ENCODE results near the gene CDC73.

The CDC73 gene

DNA sequence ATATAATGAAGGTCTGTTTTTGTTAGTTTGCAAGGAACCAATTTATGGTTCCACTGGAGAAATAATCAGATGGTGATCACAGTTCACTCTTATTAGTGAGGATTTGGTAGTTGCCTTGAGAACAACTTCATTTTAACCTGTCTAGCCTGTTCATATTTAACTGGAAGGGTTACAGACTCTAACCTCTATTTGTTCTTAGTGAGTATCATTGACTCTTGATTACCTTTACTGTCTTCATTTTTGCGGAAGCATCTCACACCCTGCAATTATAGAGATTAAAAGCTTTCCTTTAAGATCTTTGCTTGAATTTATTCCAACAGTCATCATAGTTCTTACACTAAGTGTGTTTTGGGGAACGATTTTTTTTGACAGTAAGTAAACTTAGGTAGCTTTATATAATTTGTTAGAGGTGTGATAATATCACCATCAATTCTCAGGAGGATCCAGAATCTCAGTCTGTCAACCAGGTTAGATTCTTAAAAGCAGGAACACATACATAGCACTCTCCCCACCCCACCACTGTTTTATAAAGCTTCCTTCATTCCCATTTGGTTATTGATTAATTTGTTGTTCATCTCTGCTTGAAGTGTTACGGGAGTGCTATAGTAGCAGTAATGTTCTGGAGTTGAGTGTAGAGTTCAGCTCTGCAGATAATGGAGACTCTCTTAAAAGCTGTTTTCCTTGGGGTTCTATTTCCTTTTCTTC lies 34.4 kb downstream of the CDC73 start:
- ChIA-PET CTCF (no interaction called here), POLR2A (no interaction called here)
- TF ChIP-seq FOXA1 (IDR thresholded peaks at IDR 0.05) (no peak), HDGF (IDR thresholded peaks at IDR 0.05; ENCODE audit: borderline replicate concordance) (no peak), FOXK2 (IDR thresholded peaks at IDR 0.05) (no peak), LEF1 (IDR thresholded peaks at IDR 0.05; ENCODE audit: borderline replicate concordance) (no peak), ELF4 (IDR thresholded peaks at IDR 0.05) (no peak), L3MBTL2 (conservative IDR thresholded peaks at IDR 0.05) (no peak), ARNT (IDR thresholded peaks at IDR 0.05) (no peak), SP1 (IDR thresholded peaks at IDR 0.05) (no peak), PKNOX1 (IDR thresholded peaks at IDR 0.05) (no peak), FOXM1 (IDR thresholded peaks at IDR 0.05; ENCODE audit: borderline replicate concordance) (no peak), BHLHE40 (IDR thresholded peaks at IDR 0.05; ENCODE audit: borderline replicate concordance) (no peak), TARDBP (IDR thresholded peaks at IDR 0.05) (no peak), ZNF384 (IDR thresholded peaks at IDR 0.05) (no peak), SUZ12 (IDR thresholded peaks at IDR 0.05) (no peak), NFRKB (IDR thresholded peaks at IDR 0.05) (no peak), CTBP1 (IDR thresholded peaks at IDR 0.05; ENCODE audit: borderline replicate concordance) (no peak)
- no peak for DNase-seq (ENCODE audit: extremely low spot score)

DNA sequence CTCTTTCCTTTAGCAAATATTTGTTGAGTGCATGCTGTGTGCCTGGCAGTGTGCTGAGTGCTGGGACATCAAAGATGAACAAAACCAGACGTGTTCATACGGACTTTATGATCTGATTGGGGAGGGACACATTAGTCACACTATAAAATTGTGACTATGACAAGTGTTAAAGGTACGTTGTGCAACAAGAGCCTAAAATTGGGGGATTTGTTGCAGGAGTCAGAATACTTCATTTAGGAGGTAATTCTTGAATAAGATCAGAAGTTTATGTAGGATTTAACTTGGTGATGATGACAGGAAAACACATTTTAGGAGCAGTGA lies 35.0 kb downstream of the CDC73 start:
- POLR2A ChIA-PET: no interaction called here
- no peak for DNase-seq (ENCODE audit: extremely low spot score)
- CTCF ChIA-PET: no interaction called here
- TF ChIP-seq FOXM1 (IDR thresholded peaks at IDR 0.05; ENCODE audit: borderline replicate concordance) (no peak), ELF4 (IDR thresholded peaks at IDR 0.05) (no peak), ARNT (IDR thresholded peaks at IDR 0.05) (no peak)

DNA sequence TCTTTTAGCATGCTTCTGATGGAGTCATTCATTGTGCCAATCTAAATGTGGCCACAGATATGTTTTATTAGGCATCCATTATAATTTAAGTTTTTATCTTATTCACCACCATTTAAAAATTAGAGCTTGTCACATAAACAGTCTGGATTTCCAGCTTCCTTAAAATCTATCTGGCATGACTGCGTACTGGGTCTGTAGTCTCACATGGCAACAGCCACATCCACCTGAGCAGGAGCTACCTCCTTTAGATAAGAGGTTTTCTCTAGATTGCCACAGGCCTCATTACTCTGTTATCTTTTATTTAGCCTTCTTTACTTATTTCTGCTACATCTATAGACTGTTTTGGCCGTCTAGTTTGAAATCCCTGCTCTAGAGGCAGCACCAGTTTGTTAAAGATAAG lies 35.5 kb downstream of the CDC73 start:
- TF ChIP-seq ELF4 (IDR thresholded peaks at IDR 0.05): no peak
- no peak for TF ChIP-seq FOXM1 (IDR thresholded peaks at IDR 0.05; ENCODE audit: borderline replicate concordance)
- TF ChIP-seq BHLHE40 (IDR thresholded peaks at IDR 0.05; ENCODE audit: borderline replicate concordance): no peak
- TF ChIP-seq FOXK2 (IDR thresholded peaks at IDR 0.05): no peak
- TF ChIP-seq TARDBP (IDR thresholded peaks at IDR 0.05): no peak
- no peak for TF ChIP-seq ZNF384 (IDR thresholded peaks at IDR 0.05)
- no peak for TF ChIP-seq LEF1 (IDR thresholded peaks at IDR 0.05; ENCODE audit: borderline replicate concordance)
- TF ChIP-seq CTBP1 (IDR thresholded peaks at IDR 0.05; ENCODE audit: borderline replicate concordance): no peak
- no peak for TF ChIP-seq FOXA1 (IDR thresholded peaks at IDR 0.05)
- no peak for TF ChIP-seq L3MBTL2 (conservative IDR thresholded peaks at IDR 0.05)
- no peak for TF ChIP-seq HDGF (IDR thresholded peaks at IDR 0.05; ENCODE audit: borderline replicate concordance)
- TF ChIP-seq SUZ12 (IDR thresholded peaks at IDR 0.05): no peak
- TF ChIP-seq SP1 (IDR thresholded peaks at IDR 0.05): no peak
- TF ChIP-seq PKNOX1 (IDR thresholded peaks at IDR 0.05): no peak
- TF ChIP-seq NFRKB (IDR thresholded peaks at IDR 0.05): no peak
- no peak for TF ChIP-seq ARNT (IDR thresholded peaks at IDR 0.05)
- CTCF ChIA-PET: no interaction called here
- POLR2A ChIA-PET: interaction anchor here (1.2 kb wide), 1 partner anchor 52 kb away, joined by 3 read pairs; the partner anchor contains the start of gene GLRX2
- no peak for DNase-seq (ENCODE audit: extremely low spot score)

DNA sequence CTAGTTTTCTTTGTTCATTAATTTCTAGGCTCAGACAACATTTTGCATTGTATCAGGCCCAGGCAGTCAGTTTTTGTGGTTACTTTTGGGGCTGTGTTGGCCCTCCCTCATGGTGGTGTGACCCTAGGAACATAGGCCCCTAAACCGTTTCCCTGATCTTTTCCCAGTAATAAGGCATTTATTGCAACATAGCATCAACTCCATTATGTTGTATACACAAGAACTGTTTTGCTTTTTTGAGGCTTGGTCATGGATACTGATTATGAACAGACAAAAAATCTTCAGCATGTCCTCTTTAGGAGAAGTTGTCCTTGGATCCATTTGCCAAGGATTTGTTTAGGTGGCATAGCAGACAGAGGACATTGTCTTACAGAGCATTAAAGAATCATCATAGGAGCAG lies 54.3 kb downstream of the CDC73 start:
- POLR2A ChIA-PET: no interaction called here
- TF ChIP-seq BHLHE40 (IDR thresholded peaks at IDR 0.05; ENCODE audit: borderline replicate concordance): no peak
- TF ChIP-seq PKNOX1 (IDR thresholded peaks at IDR 0.05): no peak
- no peak for TF ChIP-seq LEF1 (IDR thresholded peaks at IDR 0.05; ENCODE audit: borderline replicate concordance)
- TF ChIP-seq TARDBP (IDR thresholded peaks at IDR 0.05): no peak
- no peak for TF ChIP-seq ELF4 (IDR thresholded peaks at IDR 0.05)
- TF ChIP-seq NFRKB (IDR thresholded peaks at IDR 0.05): no peak
- no peak for TF ChIP-seq FOXA1 (IDR thresholded peaks at IDR 0.05)
- TF ChIP-seq HDGF (IDR thresholded peaks at IDR 0.05; ENCODE audit: borderline replicate concordance): no peak
- no peak for TF ChIP-seq ZNF384 (IDR thresholded peaks at IDR 0.05)
- no peak for TF ChIP-seq L3MBTL2 (conservative IDR thresholded peaks at IDR 0.05)
- no peak for TF ChIP-seq FOXM1 (IDR thresholded peaks at IDR 0.05; ENCODE audit: borderline replicate concordance)
- CTCF ChIA-PET: no interaction called here
- DNase-seq (ENCODE audit: extremely low spot score): no peak

DNA sequence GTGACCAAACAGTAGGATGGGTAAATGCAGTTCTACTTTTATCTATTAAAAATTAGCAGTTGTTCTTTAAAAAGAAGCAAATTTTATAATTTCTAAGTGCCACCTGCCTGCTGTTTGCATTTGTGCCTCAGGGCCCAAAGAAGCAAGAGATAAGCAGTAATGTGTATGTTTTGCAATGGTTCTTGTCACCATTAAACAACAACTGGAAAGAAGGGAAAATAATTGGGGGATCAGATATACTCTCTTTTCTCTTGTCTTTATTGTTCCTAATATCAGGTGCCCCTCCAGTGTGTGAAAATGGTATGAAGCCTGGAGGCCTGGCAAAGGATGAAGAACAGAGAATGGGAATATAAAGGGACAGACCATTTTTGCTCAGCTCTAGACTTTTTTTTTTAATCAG lies 55.0 kb downstream of the CDC73 start:
- CTCF ChIA-PET: no interaction called here
- TF ChIP-seq CTBP1 (IDR thresholded peaks at IDR 0.05; ENCODE audit: borderline replicate concordance): no peak
- TF ChIP-seq LEF1 (IDR thresholded peaks at IDR 0.05; ENCODE audit: borderline replicate concordance): no peak
- no peak for TF ChIP-seq TARDBP (IDR thresholded peaks at IDR 0.05)
- TF ChIP-seq HDGF (IDR thresholded peaks at IDR 0.05; ENCODE audit: borderline replicate concordance): no peak
- TF ChIP-seq FOXK2 (IDR thresholded peaks at IDR 0.05): no peak
- no peak for TF ChIP-seq BHLHE40 (IDR thresholded peaks at IDR 0.05; ENCODE audit: borderline replicate concordance)
- TF ChIP-seq SUZ12 (IDR thresholded peaks at IDR 0.05): no peak
- no peak for TF ChIP-seq PKNOX1 (IDR thresholded peaks at IDR 0.05)
- TF ChIP-seq ELF4 (IDR thresholded peaks at IDR 0.05): no peak
- no peak for TF ChIP-seq NFRKB (IDR thresholded peaks at IDR 0.05)
- TF ChIP-seq L3MBTL2 (conservative IDR thresholded peaks at IDR 0.05): no peak
- no peak for TF ChIP-seq SP1 (IDR thresholded peaks at IDR 0.05)
- POLR2A ChIA-PET: no interaction called here
- no peak for DNase-seq (ENCODE audit: extremely low spot score)

- POLR2A ChIA-PET: no interaction called here
- no peak for DNase-seq (ENCODE audit: extremely low spot score)
- TF ChIP-seq BHLHE40 (IDR thresholded peaks at IDR 0.05; ENCODE audit: borderline replicate concordance) (no peak), FOXM1 (IDR thresholded peaks at IDR 0.05; ENCODE audit: borderline replicate concordance) (no peak), NFRKB (IDR thresholded peaks at IDR 0.05) (no peak)
- CTCF ChIA-PET: no interaction called here
Observed at GRCh38 chr1:193179094-193179493, 57.3 kb downstream of the CDC73 start.

Data from HEK293T (cell line).